Effector memory CD4-positive, alpha-beta T cell (primary cell): ENCODE results near the gene SLC39A9.
"Not testable (repeated sequence)": the region's sequence is repeated elsewhere in the genome, so short reads cannot be mapped to it uniquely, and the experiment has no call there.

Source experiments
- DNase-seq, 3 donors: peaks; one replicate each; pipeline ENCODE4 v3.0.0-alpha.2; 2020
- H3K27ac ChIP-seq: 2 replicates; pipeline ENCODE4 v1.7.0; 2013; ENCODE audit warnings: mild to moderate bottlenecking, low read length, moderate library complexity; ENCODE audit not compliant: insufficient read depth, poor library complexity, severe bottlenecking
- H3K27me3 ChIP-seq: replicated peaks from 2 replicates; pipeline ENCODE4 v1.7.0; 2013; ENCODE audit warnings: mild to moderate bottlenecking, low read length; ENCODE audit not compliant: insufficient read depth, control insufficient read depth, poor library complexity, severe bottlenecking
- H3K36me3 ChIP-seq: 2 replicates; pipeline ENCODE4 v1.7.0; 2013; ENCODE audit warnings: mild to moderate bottlenecking, low read length, moderate library complexity; ENCODE audit not compliant: control insufficient read depth, insufficient read depth
- H3K4me1 ChIP-seq: 2 replicates; pipeline ENCODE4 v1.7.0; 2013; ENCODE audit warnings: low read length, mild to moderate bottlenecking; ENCODE audit not compliant: control insufficient read depth, insufficient read depth, poor library complexity, severe bottlenecking
- H3K4me3 ChIP-seq: 2 replicates; pipeline ENCODE4 v1.7.0; 2013; ENCODE audit warnings: low read length, low read depth, mild to moderate bottlenecking; ENCODE audit not compliant: insufficient read depth, poor library complexity, severe bottlenecking
- H3K9me3 ChIP-seq: 2 replicates; pipeline ENCODE4 v1.7.0; 2013; ENCODE audit warnings: mild to moderate bottlenecking, low read length, moderate library complexity; ENCODE audit not compliant: control insufficient read depth

SLC39A9 gene

DNA sequence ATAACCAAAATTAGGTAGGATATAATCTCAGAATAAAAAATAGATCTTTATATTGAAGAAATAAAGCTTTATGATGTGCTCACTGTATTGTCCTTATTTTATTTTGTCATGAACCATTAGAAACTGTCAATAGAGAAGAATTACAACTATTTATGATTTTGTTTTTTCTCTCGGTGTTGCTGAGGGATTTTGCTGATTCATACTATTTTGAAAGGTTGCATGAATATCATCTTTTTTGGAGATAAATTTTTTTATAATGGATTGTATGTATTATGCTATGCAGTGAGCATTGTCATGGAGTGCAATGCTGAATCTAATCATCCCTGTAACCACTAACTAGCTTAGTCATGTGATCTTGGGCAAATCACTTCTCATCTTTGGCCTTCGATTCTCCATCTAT lies 15.0 kb downstream of the SLC39A9 start:
- DNase-seq: no peak
- Histone ChIP-seq H3K27ac (no peak overlapping the region), H3K4me1 (no peaks in the 10 kb centered on the region), H3K27me3 (no peaks in the 10 kb centered on the region), H3K36me3 (no peaks in the 10 kb centered on the region), H3K4me3 (no peak overlapping the region), H3K9me3 (no peaks in the 10 kb centered on the region)

DNA sequence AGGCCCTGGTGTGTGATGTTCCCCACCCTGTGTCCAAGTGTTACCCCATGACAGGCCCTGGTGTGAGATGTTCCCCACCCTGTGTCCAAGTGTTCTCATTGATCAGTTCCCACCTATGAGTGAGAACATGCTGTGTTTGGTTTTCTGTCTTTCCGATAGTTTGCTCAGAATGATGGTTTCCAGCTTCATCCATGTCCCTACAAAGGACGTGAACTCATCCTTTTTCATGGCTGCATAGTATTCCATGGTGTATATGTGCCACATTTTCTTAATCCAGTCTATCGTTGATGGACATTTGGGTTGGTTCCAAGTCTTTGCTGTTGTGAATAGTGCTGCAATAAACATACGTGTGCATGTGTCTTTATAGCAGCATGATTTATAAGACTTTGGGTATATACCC lies 17.6 kb downstream of the SLC39A9 start:
- not testable (repeated sequence) for DNase-seq, H3K36me3 ChIP-seq, H3K4me1 ChIP-seq, H3K27me3 ChIP-seq, H3K9me3 ChIP-seq, H3K27ac ChIP-seq, H3K4me3 ChIP-seq

DNA sequence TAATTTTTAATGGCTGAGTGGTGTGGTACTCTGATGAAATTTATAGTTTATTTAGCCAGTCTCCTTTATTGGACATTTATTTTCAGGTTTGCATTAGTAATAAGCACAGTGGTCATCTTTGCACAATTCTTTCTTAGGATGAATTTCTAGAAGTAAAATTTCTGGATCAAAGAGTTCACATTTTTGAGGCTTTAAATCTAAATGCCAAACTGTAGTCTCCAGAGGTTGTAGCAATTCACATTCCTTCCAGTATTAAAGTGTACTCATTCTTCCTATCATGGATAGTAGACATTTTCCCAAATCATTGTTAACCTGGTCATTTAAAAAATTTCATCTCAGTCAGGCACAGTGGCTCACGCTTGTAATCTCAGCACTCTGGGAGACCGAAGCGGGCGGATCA lies 24.8 kb downstream of the SLC39A9 start:
- no peaks in the 10 kb centered on the region for H3K9me3 ChIP-seq
- no peak for DNase-seq
- no peaks in the 10 kb centered on the region for H3K4me1 ChIP-seq
- no peaks in the 10 kb centered on the region for H3K27me3 ChIP-seq
- no peak overlapping the region for H3K4me3 ChIP-seq
- H3K36me3 ChIP-seq: peaks cover 29% of the 10 kb centered on the region
- H3K27ac ChIP-seq: no peak overlapping the region

DNA sequence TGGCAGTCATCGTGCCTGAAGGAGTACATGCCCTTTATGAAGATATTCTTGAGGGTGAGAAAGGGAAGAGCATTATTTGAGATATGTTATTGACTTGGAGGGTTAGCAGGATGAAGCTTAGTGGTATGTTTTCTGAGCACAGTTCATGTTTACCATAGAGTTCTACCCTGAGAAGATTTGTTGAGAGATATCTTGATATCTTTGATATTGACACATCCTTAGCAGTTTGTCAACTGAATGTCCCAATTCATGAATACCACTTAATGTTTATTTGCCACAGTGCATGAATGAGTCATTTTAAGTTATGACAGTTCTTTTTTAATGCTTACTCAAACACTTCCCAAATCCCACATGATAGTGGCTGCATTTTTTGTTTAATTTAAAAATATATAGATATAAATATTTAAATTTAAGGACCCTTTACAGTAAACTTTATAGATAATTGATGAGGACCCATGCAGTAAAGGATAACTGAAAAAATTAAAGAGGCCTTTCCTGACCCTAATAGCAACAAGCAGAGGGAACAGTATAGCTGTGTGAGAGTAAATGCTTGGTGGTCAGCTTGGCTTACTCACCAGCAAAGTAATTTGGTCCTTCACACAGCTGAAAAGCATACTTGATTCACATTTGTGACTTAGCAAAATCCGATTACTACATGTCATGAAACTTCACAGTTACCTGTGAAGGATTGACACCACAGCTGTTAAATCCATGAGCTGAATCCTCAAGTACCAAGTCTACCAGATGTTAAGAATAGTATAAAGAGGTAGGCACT lies 25.8 kb downstream of the SLC39A9 start:
- peaks cover 29% of the 10 kb centered on the region for H3K36me3 ChIP-seq
- no peak overlapping the region for H3K4me3 ChIP-seq
- DNase-seq: no peak

DNA sequence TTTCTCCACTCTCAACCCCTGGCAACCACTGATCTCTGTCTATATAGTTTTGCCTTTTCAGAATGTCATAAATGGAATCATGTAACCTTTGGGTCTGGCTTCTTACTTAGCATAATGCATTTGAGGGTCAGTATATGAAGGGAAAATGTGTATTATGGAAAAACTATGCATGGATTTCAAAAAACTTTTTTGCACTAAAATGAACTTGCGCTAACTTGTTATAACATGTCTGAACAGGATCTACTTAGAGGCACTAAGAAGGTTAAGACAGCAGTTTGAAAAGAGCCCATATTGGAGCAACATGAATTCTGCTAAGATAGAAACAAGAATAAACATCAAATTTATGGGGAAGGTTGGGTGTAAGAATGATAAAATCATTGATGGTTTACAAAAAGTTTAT lies 29.1 kb downstream of the SLC39A9 start:
- H3K4me3 ChIP-seq: no peak overlapping the region
- no peak for DNase-seq
- H3K9me3 ChIP-seq: no peaks in the 10 kb centered on the region
- no peaks in the 10 kb centered on the region for H3K4me1 ChIP-seq
- H3K27ac ChIP-seq: no peak overlapping the region
- peaks cover 29% of the 10 kb centered on the region for H3K36me3 ChIP-seq
- H3K27me3 ChIP-seq: no peaks in the 10 kb centered on the region

More for the DNA sequence above, 25.8 kb downstream of the SLC39A9 start:
- Histone ChIP-seq H3K27ac (no peak overlapping the region), H3K9me3 (no peaks in the 10 kb centered on the region), H3K27me3 (no peaks in the 10 kb centered on the region), H3K4me1 (no peaks in the 10 kb centered on the region)

DNA sequence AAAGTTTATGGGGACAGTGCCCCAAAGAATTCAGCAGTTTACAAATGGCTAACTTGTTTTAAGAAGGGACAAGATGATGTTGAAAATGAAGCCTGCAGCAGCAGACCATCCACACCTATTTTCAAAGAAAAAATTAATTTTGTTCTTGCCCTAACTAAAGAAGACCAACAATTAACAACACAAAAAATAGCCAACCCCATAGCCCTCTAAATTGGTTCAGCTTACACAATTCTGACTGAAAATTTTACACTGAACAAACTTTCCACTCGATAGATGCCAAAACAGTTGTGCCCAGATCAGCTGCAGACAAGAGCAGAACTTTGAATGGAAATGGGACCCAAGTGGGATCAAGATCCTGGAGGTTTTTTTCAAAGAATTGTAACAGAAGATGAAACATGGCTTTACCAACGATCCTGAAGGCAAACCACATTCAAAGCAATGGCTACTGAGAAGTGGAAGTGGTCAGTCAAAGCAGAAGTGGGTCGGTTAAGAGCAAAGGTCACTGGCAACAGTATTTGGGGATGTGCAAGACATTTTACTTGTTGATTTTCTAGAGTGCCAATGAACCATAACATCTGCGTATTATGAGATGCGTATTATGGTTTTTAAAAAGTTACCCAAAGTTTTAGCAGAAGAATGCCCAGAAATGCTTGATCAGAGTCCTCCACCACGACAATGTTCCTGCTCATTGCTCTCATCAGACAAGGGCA lies 30.0 kb downstream of the SLC39A9 start:
- Histone ChIP-seq H3K9me3 (no peaks in the 10 kb centered on the region), H3K36me3 (peaks cover 29% of the 10 kb centered on the region), H3K4me3 (no peak overlapping the region), H3K4me1 (no peaks in the 10 kb centered on the region), H3K27ac (no peak overlapping the region), H3K27me3 (no peaks in the 10 kb centered on the region)
- DNase-seq: no peak

DNA sequence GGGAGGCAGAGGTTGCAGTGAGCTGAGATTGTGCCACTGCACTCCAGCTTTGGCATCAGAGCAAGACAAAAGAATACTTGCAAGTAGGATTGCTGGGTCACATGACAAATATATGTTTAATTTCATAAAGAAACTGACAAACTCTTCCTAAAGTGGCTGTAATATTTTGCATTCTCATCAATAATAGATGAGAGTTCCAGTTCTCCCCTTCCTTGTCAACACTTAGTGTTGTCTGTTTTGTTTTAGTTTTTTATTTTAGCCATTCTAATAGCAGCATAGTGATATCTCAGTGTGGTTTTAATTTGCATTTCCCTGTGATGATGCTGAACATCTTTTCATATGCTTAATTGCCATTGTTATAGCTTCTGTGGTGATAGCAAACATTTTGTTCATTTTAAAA lies 31.2 kb downstream of the SLC39A9 start:
- H3K9me3 ChIP-seq: no peaks in the 10 kb centered on the region
- no peaks in the 10 kb centered on the region for H3K27me3 ChIP-seq
- no peaks in the 10 kb centered on the region for H3K4me1 ChIP-seq
- DNase-seq: no peak
- no peak overlapping the region for H3K4me3 ChIP-seq
- peaks cover 25% of the 10 kb centered on the region for H3K36me3 ChIP-seq
- no peak overlapping the region for H3K27ac ChIP-seq

DNA sequence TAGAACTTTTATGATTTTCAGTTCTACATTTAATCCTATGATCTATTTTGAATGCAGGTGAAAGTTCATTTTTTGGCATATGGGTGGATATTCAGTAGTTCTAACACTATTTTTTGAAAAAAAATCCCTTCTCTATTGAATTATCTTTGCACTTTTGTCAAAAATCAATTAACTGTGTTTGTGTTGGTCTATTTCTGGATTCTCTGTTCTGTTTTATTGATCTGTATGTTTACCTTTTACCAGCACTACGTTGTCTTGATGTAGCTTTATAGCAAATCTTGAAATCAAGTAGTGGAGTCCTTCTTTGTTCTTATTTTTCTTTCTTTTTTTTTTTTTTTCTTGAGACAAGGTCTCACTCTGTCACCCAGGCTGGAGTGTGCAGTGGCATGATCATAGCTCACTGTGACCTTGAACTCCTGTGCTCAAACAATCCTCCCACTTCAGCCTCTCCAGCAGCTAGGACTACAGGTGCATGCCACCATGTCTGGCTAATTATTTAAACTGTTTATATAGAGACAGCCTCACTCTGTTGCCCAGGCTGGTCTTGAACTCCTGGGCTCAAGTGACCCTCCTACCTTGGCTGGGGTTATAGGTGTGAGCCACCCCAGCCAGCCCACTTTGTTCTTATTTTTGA lies 31.9 kb downstream of the SLC39A9 start:
- no peak for DNase-seq
- no peak overlapping the region for H3K4me3 ChIP-seq
- H3K4me1 ChIP-seq: no peaks in the 10 kb centered on the region
- H3K27me3 ChIP-seq: no peaks in the 10 kb centered on the region
- H3K9me3 ChIP-seq: no peaks in the 10 kb centered on the region
- H3K27ac ChIP-seq: no peak overlapping the region
- peaks cover 17% of the 10 kb centered on the region for H3K36me3 ChIP-seq

DNA sequence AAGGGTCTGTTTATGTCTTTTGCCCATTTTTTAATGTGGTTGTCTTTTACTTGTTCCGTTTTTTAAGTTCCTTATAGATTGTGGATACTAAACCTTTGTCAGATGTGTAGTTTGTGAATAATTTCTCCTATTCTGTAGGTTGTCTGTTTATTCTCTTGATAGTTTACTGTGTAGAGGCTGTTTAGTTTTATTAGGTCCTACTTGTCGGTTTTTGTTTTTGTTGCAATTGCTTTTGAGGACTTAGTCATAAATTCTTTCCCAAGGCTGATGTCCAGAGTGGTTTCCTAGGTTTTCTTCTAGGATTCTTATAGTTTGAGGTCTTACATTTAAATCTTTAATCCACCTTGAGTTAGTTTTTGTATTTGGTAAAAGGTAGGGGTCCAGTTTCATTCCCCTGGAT lies 33.9 kb downstream of the SLC39A9 start:
- Histone ChIP-seq H3K9me3 (no peaks in the 10 kb centered on the region), H3K4me3 (no peak overlapping the region), H3K4me1 (no peaks in the 10 kb centered on the region), H3K27me3 (no peaks in the 10 kb centered on the region), H3K36me3 (peaks cover 4% of the 10 kb centered on the region), H3K27ac (no peak overlapping the region)
- DNase-seq: no peak
